Immature natural killer cell (primary cell): ENCODE data around the gene TRMT61A. TPM values are rescaled to one million over a fixed set of nuclear protein-coding genes. Genes with fewer than 3 reads are reported as not detected.

ENCODE experiments used
- DNase-seq, 3 donors: peaks; one replicate each; pipeline ENCODE4 v3.0.0; 2022; ENCODE audit warnings: mixed read lengths in 1 of 3
- H3K27ac Mint-ChIP-seq, 6 donors: one replicate each; pipeline ENCODE4 v1.8.0; 2020; ENCODE audit warnings: mixed read lengths in 6 of 6, mild to moderate bottlenecking in 5 of 6, inconsistent platforms in 4 of 6, moderate library complexity in 3 of 6
- H3K27me3 Mint-ChIP-seq, 3 donors: one replicate each; pipeline ENCODE4 v1.8.0; 2020 to 2021; ENCODE audit warnings: low read depth in 3 of 3, mild to moderate bottlenecking in 3 of 3, mixed read lengths in 3 of 3, moderate library complexity in 3 of 3, inconsistent platforms in 1 of 3
- H3K36me3 Mint-ChIP-seq, 3 donors: one replicate each; pipeline ENCODE4 v1.8.0; 2020; ENCODE audit warnings: mixed read lengths in 3 of 3, inconsistent platforms in 2 of 3, mild to moderate bottlenecking in 2 of 3
- H3K4me1 Mint-ChIP-seq, 2 donors: one replicate each; pipeline ENCODE4 v1.8.0; 2020; ENCODE audit warnings: inconsistent platforms in 2 of 2, mild to moderate bottlenecking in 2 of 2, mixed read lengths in 2 of 2, moderate library complexity in 1 of 2
- H3K4me3 Mint-ChIP-seq, 5 donors: one replicate each; pipeline ENCODE4 v1.8.0; 2020; ENCODE audit warnings: mild to moderate bottlenecking in 5 of 5, mixed read lengths in 5 of 5, inconsistent platforms in 3 of 5, moderate library complexity in 3 of 5
- H3K9me3 Mint-ChIP-seq, 6 donors: one replicate each; pipeline ENCODE4 v1.8.0; 2020; ENCODE audit warnings: mild to moderate bottlenecking in 6 of 6, mixed read lengths in 6 of 6, inconsistent platforms in 4 of 6, moderate library complexity in 3 of 6
- polyA plus RNA-seq, 3 donors: library from polyadenylated mRNA; unstranded; fragments of 300-500 nt; fragmentation: Illumina TruSeq; gene quantifications; one replicate each; pipeline ENCODE4 v1.2.3, GENCODE V29; 2021

The TRMT61A gene
- polyA plus RNA-seq, 3 donors from 2014 or later, result 1.4 to 7.7 (median 5.0) TPM

DNA sequence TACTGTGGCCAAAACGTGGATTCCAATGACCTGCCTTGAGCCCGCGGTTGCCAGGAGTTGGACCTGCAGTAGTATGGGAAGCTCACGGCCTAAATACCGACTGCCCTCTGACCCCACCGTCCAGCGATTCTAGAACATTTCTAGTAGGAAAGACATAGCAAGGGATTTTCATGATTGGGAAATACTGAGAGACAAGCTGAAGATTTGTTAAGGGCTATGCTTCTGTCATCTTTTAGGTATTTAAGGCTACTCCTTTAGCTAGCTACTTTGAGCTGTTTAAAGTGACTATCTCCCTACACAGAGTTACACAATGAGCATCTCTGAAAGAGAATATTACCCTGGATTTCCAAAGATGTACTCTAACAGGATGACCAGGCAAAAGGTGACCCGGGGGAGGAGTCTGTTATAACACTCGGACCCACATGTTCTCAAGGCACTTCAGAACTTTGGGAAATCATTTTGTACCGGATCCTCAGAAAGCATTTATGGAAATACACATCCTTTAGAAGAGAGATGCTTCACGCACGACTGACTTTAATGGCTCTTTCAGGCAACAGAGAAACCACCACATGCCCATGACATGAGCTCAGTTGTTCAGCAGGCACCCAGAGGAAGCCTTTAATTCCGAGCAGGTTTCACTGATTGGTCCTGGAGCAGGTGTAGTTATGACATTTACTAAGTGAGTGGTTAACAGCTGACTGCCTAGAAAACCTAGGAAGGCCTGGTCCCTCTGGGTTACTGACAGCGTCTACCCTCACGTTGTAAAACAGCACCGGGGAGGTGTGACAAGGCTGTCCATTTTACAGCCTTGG is 29.3 kb downstream of the TRMT61A start:
- H3K27me3 Mint-ChIP-seq, result peaks cover 4 to 7% (median 6%) of the 10 kb centered on the region in 3 donors
- no peaks in the 10 kb centered on the region for H3K9me3 Mint-ChIP-seq
- peak overlapping the region in 1 of 5 donors; percentile 7 for H3K4me3 Mint-ChIP-seq
- peaks cover 53 to 73% of the 10 kb centered on the region in 2 donors for H3K4me1 Mint-ChIP-seq
- no peak for DNase-seq
- H3K27ac Mint-ChIP-seq, result peak overlapping the region in 1 of 6 donors; percentile 40
- H3K36me3 Mint-ChIP-seq, result peaks cover 0 to 11% (median 0%) of the 10 kb centered on the region in 3 donors

DNA sequence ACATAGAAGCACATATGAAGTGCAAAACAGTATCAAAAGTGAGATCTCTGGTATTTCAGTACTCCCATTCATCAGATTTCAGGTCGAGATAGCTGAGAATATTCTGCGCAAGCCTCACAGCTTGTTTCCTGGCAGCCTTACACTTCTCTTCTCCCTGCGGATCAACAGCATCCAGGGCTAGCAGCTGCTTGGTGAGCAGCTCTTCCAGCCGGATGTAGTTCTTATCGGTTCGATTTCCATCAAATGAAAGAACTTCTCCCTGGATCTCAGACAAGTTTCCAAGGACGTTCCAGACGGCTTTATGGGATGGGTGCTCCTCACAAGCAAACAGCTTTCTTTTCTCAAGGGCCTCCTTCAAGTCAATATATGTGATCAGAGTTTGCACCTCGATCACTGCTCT is 30.8 kb downstream of the TRMT61A start:
- Mint-ChIP-seq H3K27me3 (peaks cover 4 to 10% (median 6%) of the 10 kb centered on the region in 3 donors), H3K9me3 (no peaks in the 10 kb centered on the region), H3K36me3 (peaks cover 0 to 10% (median 0%) of the 10 kb centered on the region in 3 donors), H3K4me3 (peak overlapping the region in 4 of 5 donors; percentile 8 to 54 (median 22)), H3K4me1 (peaks cover 61 to 82% of the 10 kb centered on the region in 2 donors), H3K27ac (peak overlapping the region in 1 of 6 donors; percentile 39)
- no peak for DNase-seq

DNA sequence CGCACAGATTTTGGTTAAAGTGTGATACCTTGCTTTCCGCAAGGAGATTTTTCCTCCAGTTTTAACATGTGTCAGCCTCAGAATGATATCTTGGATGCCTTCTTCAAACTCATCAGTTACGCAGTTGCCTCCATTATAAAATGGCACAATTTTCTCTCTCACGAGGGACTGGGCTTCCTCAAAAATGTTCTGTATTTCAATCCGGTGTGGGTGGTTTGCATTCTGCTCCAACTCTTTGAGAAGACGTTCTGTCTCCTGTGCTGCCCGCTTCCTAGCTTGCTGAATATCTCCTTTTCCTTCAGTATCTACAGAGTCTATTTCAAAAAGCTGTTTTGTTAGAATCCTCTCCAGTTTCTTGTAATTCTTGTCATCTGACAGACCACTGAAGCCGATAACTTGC is 31.7 kb downstream of the TRMT61A start:
- Mint-ChIP-seq H3K36me3 (peaks cover 0 to 6% (median 0%) of the 10 kb centered on the region in 3 donors), H3K27ac (peak overlapping the region; percentile 45 to 94 (median 88)), H3K9me3 (no peaks in the 10 kb centered on the region), H3K4me1 (peaks cover 59 to 72% of the 10 kb centered on the region in 2 donors), H3K4me3 (peak overlapping the region; percentile 87 to 96 (median 92)), H3K27me3 (peaks cover 4 to 10% (median 6%) of the 10 kb centered on the region in 3 donors)
- no peak for DNase-seq

- Mint-ChIP-seq H3K9me3 (no peaks in the 10 kb centered on the region), H3K27me3 (peaks cover 4 to 10% (median 6%) of the 10 kb centered on the region in 3 donors), H3K36me3 (peaks cover 0 to 6% (median 0%) of the 10 kb centered on the region in 3 donors), H3K4me3 (peak overlapping the region; percentile 87 to 96 (median 92)), H3K4me1 (peaks cover 64 to 68% of the 10 kb centered on the region in 2 donors), H3K27ac (peak overlapping the region; percentile 84 to 94 (median 92))
- DNase-seq, result peak in 1 of 3 donors; percentile 45
Measured at GRCh38 chr14:103561381-103562178, 32.6 kb downstream of the TRMT61A start.

GRCh38 chr14:103562179-103562428 is 33.1 kb downstream of the TRMT61A start:
- H3K27ac Mint-ChIP-seq, result peak overlapping the region; percentile 84 to 94 (median 92)
- DNase-seq, result no peak
- peaks cover 63% of the 10 kb centered on the region in 2 donors for H3K4me1 Mint-ChIP-seq
- peak overlapping the region; percentile 87 to 96 (median 92) for H3K4me3 Mint-ChIP-seq
- peaks cover 4 to 10% (median 6%) of the 10 kb centered on the region in 3 donors for H3K27me3 Mint-ChIP-seq
- peaks cover 0 to 6% (median 0%) of the 10 kb centered on the region in 3 donors for H3K36me3 Mint-ChIP-seq
- H3K9me3 Mint-ChIP-seq, result no peaks in the 10 kb centered on the region

- Mint-ChIP-seq H3K9me3 (no peaks in the 10 kb centered on the region), H3K27me3 (peaks cover 4 to 10% (median 6%) of the 10 kb centered on the region in 3 donors), H3K4me1 (peaks cover 58% of the 10 kb centered on the region in 2 donors), H3K36me3 (peaks cover 0 to 6% (median 0%) of the 10 kb centered on the region in 3 donors), H3K4me3 (peak within 1 kb of the TSS; percentile 90 to 96 (median 92)), H3K27ac (peak within 1 kb of the TSS; percentile 91 to 96 (median 92))
- peak; percentile 87 to 90 (median 88) for DNase-seq
Measured at GRCh38 chr14:103562429-103563225, 33.6 kb downstream of the TRMT61A start, which contains the start of the genes BAG5 and COA8. BAG5 (minus strand) TSS chr14:103562657; CDS start chr14:103561164, 1,493 bp downstream. COA8 (plus strand) TSS chr14:103562960; CDS start chr14:103563002, 42 bp downstream.

DNA sequence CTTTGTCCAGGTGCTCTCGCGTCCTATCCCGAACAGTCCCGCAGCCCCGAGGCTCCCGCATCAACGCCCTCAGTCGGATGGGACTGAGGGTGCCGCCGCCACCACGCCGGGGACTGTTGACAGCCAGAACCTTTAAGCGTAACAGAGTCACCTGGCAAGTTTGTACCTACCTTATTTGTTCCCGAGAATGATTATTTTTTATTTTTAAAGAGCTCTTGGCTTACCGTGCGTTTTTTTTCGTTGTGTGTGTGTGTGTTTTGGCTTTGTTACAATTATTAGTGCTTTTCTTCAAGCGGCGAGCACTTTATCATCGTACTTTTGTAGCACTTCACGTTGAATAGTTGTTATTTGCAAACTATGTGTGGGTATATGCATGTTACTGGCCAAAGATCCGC is 34.2 kb downstream of the TRMT61A start:
- H3K36me3 Mint-ChIP-seq, result peaks cover 0 to 6% (median 0%) of the 10 kb centered on the region in 3 donors
- H3K27me3 Mint-ChIP-seq, result peaks cover 4 to 10% (median 6%) of the 10 kb centered on the region in 3 donors
- DNase-seq, result no peak
- H3K4me3 Mint-ChIP-seq, result peak overlapping the region; percentile 90 to 95 (median 92)
- H3K27ac Mint-ChIP-seq, result peak overlapping the region; percentile 88 to 96 (median 91)
- H3K4me1 Mint-ChIP-seq, result peaks cover 56 to 59% of the 10 kb centered on the region in 2 donors
- no peaks in the 10 kb centered on the region for H3K9me3 Mint-ChIP-seq

DNA sequence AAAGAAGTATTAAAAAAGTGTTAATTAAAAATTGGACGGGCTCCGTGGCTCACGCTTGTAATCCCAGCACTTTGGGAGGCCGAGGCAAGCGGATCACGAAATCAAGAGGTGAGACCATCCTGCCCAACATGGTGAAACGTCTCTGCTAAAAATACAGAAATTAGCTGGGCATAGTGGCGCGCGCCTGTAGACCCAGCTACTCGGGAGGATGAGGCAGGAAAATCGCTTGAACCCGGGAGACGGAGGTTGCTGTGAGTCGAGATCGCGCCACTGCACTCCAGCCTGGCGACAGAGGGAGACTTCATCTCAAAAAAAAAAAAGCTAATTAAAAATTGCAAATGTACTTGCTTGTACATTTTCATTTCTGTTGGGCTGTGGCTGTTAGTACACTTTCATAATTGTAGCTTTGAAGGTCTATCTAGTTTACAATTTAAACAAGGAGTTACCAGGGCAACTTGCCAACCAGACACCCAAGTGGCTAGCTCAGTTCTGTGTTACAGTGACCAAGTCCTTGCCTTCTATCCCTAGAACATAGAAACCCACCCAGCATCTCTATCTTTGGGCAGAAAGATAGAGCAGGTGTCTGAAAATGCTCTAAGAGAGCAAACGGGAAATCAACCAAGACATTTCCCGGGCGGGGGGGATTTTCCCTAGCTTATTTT is 35.0 kb downstream of the TRMT61A start:
- peak overlapping the region in 3 of 6 donors; percentile 64 to 96 (median 91) for H3K27ac Mint-ChIP-seq
- H3K4me3 Mint-ChIP-seq, result peak overlapping the region; percentile 90 to 95 (median 92)
- H3K4me1 Mint-ChIP-seq, result peaks cover 49 to 52% of the 10 kb centered on the region in 2 donors
- H3K27me3 Mint-ChIP-seq, result peaks cover 4 to 10% (median 6%) of the 10 kb centered on the region in 3 donors
- peaks cover 0 to 6% (median 0%) of the 10 kb centered on the region in 3 donors for H3K36me3 Mint-ChIP-seq
- no peaks in the 10 kb centered on the region for H3K9me3 Mint-ChIP-seq
- no peak for DNase-seq

DNA sequence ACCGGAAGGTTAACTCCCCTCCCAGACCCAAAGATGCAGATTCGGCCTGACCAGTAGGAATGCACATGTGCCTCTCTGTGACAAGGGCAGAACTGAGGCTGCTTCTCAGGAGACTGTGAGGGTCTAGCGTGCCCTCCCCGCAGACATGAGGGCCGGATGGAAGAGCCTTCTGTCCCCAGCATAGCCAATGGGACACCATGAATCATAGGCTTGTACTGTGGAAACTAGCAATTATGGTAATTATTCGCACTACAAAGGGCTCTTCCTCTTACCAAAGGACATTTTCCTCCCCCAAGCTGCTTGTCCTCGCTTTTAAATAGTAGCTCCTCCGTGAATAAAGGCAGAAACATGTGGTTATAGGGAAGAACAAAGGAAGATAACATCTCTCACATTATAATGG is 40.0 kb downstream of the TRMT61A start:
- Mint-ChIP-seq H3K4me3 (no peak overlapping the region), H3K36me3 (peaks cover 0 to 3% (median 3%) of the 10 kb centered on the region in 3 donors), H3K9me3 (no peaks in the 10 kb centered on the region), H3K27ac (no peak overlapping the region), H3K4me1 (peaks cover 9 to 16% of the 10 kb centered on the region in 2 donors), H3K27me3 (no peaks in the 10 kb centered on the region)
- DNase-seq, result no peak

DNA sequence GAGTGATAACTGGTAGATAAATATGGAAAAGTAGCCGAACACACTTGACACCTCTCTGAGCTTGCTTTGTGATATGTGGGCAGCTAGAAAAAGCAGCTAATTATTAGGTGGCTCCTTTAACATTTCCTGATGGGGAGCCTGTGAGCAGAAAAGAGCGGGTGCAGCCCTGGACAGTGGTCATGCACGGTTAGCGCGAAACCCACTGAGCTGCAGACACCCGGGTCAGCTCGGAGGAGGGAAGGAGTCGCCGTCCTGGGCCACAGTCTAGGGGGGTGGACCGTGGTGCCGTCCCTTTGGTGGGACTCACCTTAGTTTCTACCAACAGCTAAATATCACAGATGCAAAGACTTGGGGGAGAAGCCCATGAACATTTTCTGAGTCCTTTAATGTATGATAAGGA is 40.4 kb downstream of the TRMT61A start:
- DNase-seq, result no peak
- peaks cover 0 to 6% (median 5%) of the 10 kb centered on the region in 3 donors for H3K36me3 Mint-ChIP-seq
- no peak overlapping the region for H3K4me3 Mint-ChIP-seq
- peaks cover 5 to 13% of the 10 kb centered on the region in 2 donors for H3K4me1 Mint-ChIP-seq
- H3K27me3 Mint-ChIP-seq, result no peaks in the 10 kb centered on the region
- no peak overlapping the region for H3K27ac Mint-ChIP-seq
- no peaks in the 10 kb centered on the region for H3K9me3 Mint-ChIP-seq

DNA sequence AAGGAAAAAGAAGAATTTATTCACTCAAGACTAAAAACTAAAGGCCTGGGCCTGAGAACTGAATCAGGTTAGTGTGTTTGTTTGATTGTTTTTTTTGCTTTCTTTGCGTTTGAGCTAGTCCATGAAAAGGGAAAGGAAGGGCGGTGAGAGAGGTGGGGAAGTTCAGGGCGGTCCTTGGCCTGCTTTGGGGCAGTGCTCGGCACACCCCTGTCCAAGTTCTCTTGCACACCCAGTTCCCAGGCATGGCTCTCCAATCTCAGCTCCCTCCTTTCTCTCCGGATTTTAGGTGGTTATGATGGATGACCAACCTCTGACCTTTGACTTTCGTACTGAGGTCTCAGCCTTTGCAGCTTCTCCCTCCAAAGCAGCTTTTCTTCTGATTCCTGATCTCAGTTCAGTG is 45.1 kb downstream of the TRMT61A start:
- no peak overlapping the region for H3K4me3 Mint-ChIP-seq
- H3K4me1 Mint-ChIP-seq, result no peaks in the 10 kb centered on the region
- peaks cover 0 to 2% (median 0%) of the 10 kb centered on the region in 3 donors for H3K27me3 Mint-ChIP-seq
- DNase-seq, result no peak
- H3K36me3 Mint-ChIP-seq, result peaks cover 6 to 15% (median 13%) of the 10 kb centered on the region in 3 donors
- H3K9me3 Mint-ChIP-seq, result no peaks in the 10 kb centered on the region
- no peak overlapping the region for H3K27ac Mint-ChIP-seq

GRCh38 chr14:103574707-103575285 is 45.8 kb downstream of the TRMT61A start:
- H3K27ac Mint-ChIP-seq, result no peak overlapping the region
- H3K4me1 Mint-ChIP-seq, result no peaks in the 10 kb centered on the region
- H3K9me3 Mint-ChIP-seq, result no peaks in the 10 kb centered on the region
- H3K27me3 Mint-ChIP-seq, result peaks cover 0 to 2% (median 2%) of the 10 kb centered on the region in 3 donors
- H3K36me3 Mint-ChIP-seq, result peaks cover 6 to 15% (median 13%) of the 10 kb centered on the region in 3 donors
- DNase-seq, result no peak
- H3K4me3 Mint-ChIP-seq, result no peak overlapping the region
